Activated naive CD4-positive, alpha-beta T cell (primary cell): ENCODE measurements around the gene HOXD9.

Experiments used
- DNase-seq, 4 experiments: peaks; one replicate each; lab custom pipeline; 2025; lab: John Stamatoyannopoulos, UW

HOXD9 gene

GRCh38 chr2:176122683-176123410, at the start of gene HOXD9:
Gene HOXD9, plus strand, starts transcription at chr2:176122719. Its CDS starts 50 bp downstream, at chr2:176122769.
- DNase-seq, result no peak

DNA sequence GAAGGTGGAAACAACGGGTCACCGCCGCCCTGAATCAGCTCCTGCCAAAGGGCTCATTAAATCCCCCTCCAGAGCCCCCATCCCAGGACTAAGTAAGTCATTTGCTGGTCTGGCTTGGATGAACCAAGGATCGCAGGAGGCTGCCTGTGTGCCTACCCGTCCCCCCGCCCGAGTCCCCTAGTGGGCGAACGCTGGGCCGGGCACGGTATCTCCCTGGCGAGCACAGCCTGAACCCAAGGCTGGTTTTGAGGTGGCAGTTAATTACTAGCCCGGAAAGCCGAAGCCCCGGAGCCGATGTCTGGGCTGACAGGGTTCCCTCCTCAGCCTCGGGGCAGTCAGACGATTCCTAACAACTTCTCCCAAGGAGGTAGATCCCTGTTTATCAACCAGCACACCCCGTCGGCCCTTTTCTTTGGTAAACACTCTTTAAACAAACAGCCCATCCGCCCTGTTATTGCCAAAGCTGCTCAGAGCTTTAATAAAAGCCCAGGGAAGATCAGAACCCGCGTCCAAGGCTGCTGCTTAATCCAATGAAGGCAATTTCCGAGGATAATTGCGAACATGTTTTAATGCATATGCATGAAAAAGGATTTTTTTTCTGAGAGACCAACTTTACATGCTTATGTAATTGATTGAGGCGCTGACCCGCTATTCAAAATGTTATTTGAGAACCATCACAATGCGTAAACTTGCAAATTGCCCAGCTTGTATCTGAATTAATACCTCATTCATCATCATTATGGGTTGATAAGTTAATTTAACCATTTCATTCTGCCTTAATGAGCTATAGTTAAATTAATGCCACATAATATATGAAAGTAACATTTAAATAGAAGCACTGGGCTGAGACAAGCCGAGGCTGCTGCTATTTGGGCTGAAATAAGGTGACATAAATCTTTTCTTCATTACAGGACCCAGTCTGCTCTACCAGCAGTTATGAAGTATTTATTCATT, 49.3 kb upstream of the HOXD9 start:
- no peak for DNase-seq

- no peak for DNase-seq
Measured at GRCh38 chr2:176074919-176075425, 47.5 kb upstream of the HOXD9 start.

- DNase-seq, result no peak
Measured at GRCh38 chr2:176075481-176075880, 47.0 kb upstream of the HOXD9 start.

GRCh38 chr2:176076063-176076462, 46.5 kb upstream of the HOXD9 start:
- DNase-seq, result no peak

DNA sequence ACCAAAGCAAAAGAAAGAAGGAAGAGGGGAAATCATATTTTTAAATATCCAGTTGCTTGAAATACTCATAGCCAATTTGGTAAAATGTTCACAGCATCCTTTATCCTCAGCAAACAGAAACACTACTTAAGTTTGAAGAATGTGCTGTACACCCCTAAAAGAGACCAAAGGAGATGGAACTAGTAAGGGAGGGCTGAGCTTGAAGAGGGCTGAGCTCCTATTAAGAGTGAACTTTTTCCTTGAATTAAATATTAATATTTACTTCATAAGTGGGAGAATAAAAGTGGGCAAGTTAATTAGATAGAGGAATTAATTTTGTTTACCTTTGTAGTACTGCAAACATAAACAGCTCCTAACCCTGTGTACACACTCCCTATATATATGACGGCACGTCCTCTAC, 45.7 kb upstream of the HOXD9 start:
- no peak for DNase-seq

DNA sequence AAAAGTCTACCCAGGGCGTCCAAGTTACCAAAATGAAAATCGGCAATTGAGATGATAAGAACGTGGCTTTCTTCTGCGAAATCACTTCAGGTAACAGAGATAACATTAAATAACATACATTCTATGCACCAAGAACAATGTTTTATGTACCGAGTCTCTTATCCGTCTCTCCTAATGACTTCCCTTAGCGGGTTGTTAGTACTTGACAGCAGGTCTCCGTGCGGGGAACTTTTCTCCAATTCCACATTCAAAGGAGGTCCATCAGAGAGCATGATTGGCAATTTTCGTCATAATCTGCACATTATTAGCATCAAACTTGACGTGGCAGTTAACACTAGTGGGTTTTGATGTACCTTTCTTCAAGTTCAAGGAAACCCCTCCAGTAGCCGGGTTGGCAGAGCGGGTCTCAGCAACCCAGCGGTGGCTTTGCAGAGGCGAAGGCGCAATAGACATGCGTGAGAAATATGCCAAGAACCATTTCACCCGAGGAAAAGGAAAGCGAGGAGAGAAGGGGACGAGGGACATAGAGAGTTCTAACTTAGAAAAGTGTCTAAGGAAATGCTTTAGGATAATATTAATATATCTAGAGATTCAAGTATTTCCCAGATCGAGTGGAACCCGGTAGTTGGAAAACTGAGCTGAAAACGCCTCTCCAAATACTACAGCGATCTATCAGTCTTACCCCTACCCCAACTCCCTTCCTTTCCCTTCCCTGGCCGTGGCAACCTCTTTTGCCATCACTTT, 43.8 kb upstream of the HOXD9 start:
- no peak for DNase-seq

- no peak for DNase-seq
Measured at GRCh38 chr2:176079285-176079830, 43.2 kb upstream of the HOXD9 start.

DNA sequence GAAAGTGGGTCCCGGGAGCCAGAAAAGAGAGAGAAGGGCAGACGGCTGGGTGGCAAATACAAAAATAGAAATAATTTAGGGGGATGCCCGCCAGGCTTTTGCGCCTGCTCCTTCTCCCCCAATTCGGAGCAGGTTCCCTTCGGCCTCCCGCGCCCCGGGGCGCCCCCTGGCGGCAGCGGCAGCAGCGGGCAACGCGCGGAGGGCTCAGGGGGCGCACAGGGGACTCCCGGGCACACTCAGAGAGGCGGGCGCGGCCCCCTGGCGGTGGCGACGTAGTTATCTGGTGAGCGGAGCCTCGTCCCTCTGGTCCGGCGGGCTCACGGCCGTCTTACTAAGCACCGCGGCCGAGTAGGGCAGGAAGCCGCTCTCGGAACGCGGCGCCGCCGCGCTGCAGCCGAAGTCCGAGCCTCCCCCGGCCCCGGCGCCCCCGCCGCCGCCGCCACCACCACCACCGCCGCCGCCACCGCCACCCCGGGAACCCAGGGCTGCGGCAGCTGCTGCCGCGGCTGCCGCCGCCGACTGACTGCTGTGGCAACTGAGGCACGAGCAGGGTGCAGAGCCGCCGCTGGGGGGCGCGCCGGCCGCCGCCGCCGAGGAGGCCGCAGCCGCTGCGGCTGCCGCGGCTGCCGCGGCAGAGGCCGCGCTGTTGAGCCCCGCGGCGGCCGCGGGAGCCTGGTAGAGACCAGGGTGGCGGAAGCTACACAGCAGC, 42.5 kb upstream of the HOXD9 start:
- no peak for DNase-seq

- no peak for DNase-seq
Measured at GRCh38 chr2:176080540-176081375, 41.8 kb upstream of the HOXD9 start.

DNA sequence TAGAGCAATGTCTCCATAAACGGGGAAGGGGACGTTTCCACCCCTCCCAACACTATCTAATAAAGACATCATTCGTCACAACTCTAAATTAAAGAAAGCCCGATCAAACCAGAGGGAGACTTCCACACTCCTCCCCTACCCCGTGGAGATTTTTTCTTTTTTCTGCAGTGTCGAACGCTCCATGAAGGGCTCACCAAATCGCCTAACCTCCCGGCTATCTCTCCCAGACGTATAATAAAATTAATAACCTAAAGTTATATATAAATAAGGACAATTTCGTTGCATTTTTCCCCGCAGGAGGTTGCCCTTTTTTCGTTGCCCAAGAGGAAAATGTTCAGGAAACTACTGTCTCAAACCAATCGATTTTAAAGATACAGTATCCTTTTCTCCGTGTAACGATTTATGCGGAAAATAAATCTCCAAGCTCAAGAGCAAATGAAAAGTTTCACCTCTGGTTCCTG, 41.1 kb upstream of the HOXD9 start:
- DNase-seq, result no peak

DNA sequence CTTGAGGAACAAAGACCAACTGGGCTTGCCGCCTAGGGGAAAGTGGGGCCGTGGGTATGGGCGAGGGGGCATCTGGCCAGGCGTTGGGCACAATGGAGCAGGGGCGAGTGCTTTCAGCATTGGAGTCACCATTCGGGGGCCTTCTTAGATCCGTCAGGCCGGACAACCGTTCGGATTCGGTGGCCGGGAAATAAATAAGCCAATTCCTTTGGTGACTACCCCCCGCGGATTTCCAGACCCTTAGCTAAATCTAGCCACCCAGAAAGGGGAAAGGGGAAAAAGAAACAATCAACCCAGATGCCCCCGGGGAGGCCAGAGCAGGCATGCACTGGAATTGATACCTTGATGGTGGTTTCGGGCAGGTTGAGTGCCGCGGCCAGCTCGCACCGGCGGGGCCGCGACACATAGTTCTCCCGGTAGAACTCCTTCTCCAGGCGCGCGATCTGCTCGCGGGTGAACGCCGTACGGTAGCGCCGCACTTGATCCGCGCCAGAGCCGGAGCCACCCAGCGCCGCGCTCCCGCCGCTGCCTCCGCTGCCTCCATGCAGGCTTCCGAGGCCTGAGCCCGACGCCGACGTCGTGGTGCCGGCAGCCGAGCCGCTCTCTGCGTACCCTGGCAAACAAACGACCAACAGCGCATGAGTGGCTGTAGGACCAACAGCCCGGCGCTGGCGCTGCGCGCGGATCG, 40.5 kb upstream of the HOXD9 start:
- DNase-seq, result no peak

DNA sequence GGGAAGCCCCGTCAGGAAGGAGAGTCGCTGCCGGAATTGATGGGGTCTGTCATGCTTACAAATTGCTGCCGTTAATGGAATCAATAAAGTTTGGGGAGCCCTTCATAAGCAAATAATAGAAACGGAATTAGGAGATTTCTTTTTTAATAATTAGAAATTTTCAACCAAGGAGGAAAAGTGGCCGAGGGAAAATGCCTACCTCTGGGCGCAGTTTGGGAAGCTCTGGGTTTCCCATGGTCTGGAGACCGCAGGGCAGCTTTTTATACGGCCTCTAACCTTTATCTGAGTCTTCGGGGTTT, 40.0 kb upstream of the HOXD9 start:
- DNase-seq, result no peak

DNA sequence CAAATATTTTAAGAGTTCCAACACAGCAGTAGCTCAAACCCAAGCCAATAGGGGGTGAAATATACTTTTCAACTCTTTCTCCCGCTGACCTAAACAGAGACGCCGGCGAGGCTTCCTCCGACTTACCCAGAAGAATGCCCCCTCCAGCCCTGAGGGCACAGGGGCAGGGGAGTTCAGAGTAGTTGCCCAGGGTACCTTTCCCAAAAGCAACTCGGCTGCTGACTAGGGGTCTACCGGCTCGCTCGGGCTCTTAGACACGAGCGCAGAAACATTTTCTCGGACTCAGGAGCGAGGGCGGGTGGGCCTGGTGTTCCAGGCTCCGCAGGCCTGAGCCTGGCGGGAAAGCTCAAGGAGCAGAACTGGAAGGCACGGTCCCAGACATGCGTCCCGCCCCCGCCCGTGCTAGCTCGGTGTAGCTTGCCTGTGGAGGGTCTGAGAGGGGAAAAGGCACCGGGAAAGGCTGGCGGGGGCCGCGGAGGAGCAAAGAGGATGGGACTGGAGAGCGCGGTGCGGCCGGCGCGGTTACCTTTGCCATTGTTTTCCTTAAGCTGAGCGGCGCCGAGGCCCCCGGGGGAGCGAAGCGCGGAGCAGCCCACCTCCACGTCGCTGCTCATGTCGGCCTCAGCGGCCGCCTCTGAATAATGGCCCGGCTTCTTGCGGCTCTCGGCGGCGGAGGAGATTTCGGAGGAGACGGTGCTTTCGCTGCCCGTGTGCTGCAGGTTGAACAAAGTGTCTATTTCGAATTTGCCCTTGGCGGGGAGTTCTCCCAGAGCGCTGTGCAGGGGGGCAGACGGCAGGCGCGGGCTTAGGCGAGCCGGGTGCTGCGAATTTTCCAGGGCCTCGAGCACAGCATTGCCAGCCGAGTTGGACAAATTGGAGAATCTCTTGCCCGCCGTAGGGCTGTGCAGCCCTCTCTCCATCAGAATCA, 39.4 kb upstream of the HOXD9 start:
- no peak for DNase-seq

GRCh38 chr2:176083796-176084261, 38.7 kb upstream of the HOXD9 start, which contains the start of gene EVX2:
Gene EVX2, minus strand, starts transcription at chr2:176083962. Its CDS starts 186 bp downstream, at chr2:176083776.
- DNase-seq, result no peak

GRCh38 chr2:176084611-176085119, 37.9 kb upstream of the HOXD9 start:
- DNase-seq, result no peak

- DNase-seq, result no peak
Measured at GRCh38 chr2:176085120-176085788, 37.3 kb upstream of the HOXD9 start.
